Lower leg skin (tissue), 4 donors: ENCODE measurements around the gene SCP2. TPM values are rescaled to one million over a fixed set of nuclear protein-coding genes. Genes with fewer than 3 reads are reported as not detected.

Experiments
- DNase-seq, 2 donors: peaks; one replicate each; pipeline ENCODE4 v3.0.0-alpha.2; 2019; ENCODE audit warnings: low spot score in 2 of 2
- H3K4me3 ChIP-seq: fragments of 200-600 bp; sonication (generic); 2 replicates; pipeline ENCODE4 v1.5.1; 2017; ENCODE audit warnings: mild to moderate bottlenecking, low read depth; ENCODE audit not compliant: poor library complexity, severe bottlenecking
- POLR2A ChIP-seq, 2 donors: fragments of 450-650 bp; IDR thresholded peaks; one replicate each; pipeline ENCODE4 v1.6.1; 2016 to 2017; ENCODE audit warnings: antibody characterized with exemption in 2 of 2, mild to moderate bottlenecking in 1 of 2, moderate library complexity in 1 of 2
- WGBS, 2 donors: methylation state at CpG; one replicate each; pipeline ENCODE4 v1.1.5; 2018; 5-methylcytosine and 5-hydroxymethylcytosine counted together
- intact Hi-C: fragments of 100-400 bp; cut with DNase I; formaldehyde crosslinking; loops from one replicate; pipeline ENCODE4 v1.15.0; 2023; ENCODE audit warnings: low total_unique reads
- microRNA counts, 2 donors: library from miRNA; unstranded; fragments of <30 nt; microRNA quantifications; one replicate each; lab custom pipeline; 2016
- microRNA-seq, 2 donors: library from miRNA; unstranded; fragments of <30 nt; microRNA quantifications; one replicate each; pipeline ENCODE4, GENCODE V29; 2016; ENCODE audit warnings: borderline replicate concordance in 2 of 2, borderline number of aligned reads in 1 of 2
- total RNA-seq, 4 donors: library from RNA; depleted of rRNA; stranded (reverse); fragments of >200 nt; gene quantifications; one replicate each; pipeline ENCODE4 v1.1.0, GENCODE V29; 2016
- TF ChIP-seq, protein P1 (sequence below), 3 donors: fragments of 450-650 bp; IDR thresholded peaks; one replicate each; pipeline ENCODE4 v1.5.1; 2016; ENCODE audit warnings: antibody characterized with exemption in 3 of 3, mild to moderate bottlenecking in 3 of 3, moderate library complexity in 2 of 3

SCP2 gene
- total RNA-seq, 4 donors from 2014 or later, result 79.4 to 124 (median 106) TPM

DNA sequence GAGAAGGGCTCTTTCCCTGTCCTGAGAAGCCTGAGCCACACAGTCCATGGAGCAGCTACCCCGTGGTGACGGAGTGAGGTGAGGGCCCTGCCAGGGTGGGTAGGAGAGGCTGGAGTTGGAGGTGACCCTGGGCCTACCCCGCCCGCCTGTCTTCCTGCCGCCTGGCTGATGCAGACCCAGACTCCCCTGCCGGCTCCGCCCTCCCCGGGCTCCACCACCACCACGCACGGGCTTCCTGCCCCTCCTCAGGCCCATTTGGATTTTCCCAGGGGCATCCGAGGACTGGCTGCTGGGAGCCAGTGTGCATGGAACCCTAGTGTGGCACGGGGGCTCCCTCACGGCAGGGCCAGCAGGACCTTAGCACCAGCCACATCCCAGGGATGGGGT is 167.4 kb downstream of the SCP2 start:
- WGBS, 2 donors, result 45 to 50% methylated on average over 13 of the region's 13 CpGs
- no peak overlapping the region for H3K4me3 ChIP-seq
- intact Hi-C loops, result no loop called here
- no peak for DNase-seq
- TF ChIP-seq, protein P1, sequence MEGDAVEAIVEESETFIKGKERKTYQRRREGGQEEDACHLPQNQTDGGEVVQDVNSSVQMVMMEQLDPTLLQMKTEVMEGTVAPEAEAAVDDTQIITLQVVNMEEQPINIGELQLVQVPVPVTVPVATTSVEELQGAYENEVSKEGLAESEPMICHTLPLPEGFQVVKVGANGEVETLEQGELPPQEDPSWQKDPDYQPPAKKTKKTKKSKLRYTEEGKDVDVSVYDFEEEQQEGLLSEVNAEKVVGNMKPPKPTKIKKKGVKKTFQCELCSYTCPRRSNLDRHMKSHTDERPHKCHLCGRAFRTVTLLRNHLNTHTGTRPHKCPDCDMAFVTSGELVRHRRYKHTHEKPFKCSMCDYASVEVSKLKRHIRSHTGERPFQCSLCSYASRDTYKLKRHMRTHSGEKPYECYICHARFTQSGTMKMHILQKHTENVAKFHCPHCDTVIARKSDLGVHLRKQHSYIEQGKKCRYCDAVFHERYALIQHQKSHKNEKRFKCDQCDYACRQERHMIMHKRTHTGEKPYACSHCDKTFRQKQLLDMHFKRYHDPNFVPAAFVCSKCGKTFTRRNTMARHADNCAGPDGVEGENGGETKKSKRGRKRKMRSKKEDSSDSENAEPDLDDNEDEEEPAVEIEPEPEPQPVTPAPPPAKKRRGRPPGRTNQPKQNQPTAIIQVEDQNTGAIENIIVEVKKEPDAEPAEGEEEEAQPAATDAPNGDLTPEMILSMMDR (IDR thresholded peaks at IDR 0.05), result no peak
- TF ChIP-seq POLR2A (IDR thresholded peaks at IDR 0.05), result no peak

MicroRNAs encoded within 50 kb of the gene (microRNA counts, 767-probe panel; counts per million panel counts)
- microRNA hsa-miR-1273f (lab: Ali Mortazavi, UCI) (0 to 358 counts per million in 2 donors), microRNA hsa-miR-1273g-5p (lab: Ali Mortazavi, UCI) (0 to 358 counts per million in 2 donors)

Small RNA genes lying within 50 kb of the gene (microRNA-seq; reads per million reads assigned to microRNA genes)
- gene MIR1273F (0 reads per million in 2 donors), gene MIR1273G (0 reads per million in 2 donors), gene MIR5095 (0 reads per million in 2 donors)

Other genes with a start within 250 kb of the SCP2 start
- gene COA7, start 228.9 kb upstream of the SCP2 start, total RNA-seq, result 10 to 100 TPM in 2 of 4 donors, 1 to 10 TPM in 2; 7.2 to 17.5 (median 8.9) TPM
- 10 to 100 TPM; 24.1 to 29.9 (median 25.2) TPM for gene ZYG11B, start 200.8 kb upstream of the SCP2 start, total RNA-seq
- gene ZYG11A, start 84.5 kb upstream of the SCP2 start, total RNA-seq, result under 1 TPM; 0.03 to 0.25 (median 0.12) TPM
- 100 to 1,000 TPM in 1 of 4 donors, 10 to 100 TPM in 3; 68.1 to 129 (median 79.0) TPM for gene ECHDC2, start 5.5 kb upstream of the SCP2 start, total RNA-seq
- 10 to 100 TPM; 11.3 to 58.8 (median 14.4) TPM for gene PODN, start 134.9 kb downstream of the SCP2 start, total RNA-seq
- not detected for gene SLC1A7, start 215.4 kb downstream of the SCP2 start, total RNA-seq